ENCODE measurements around the gene TTC27. TPM values are rescaled to one million over a fixed set of nuclear protein-coding genes. Genes with fewer than 3 reads are reported as not detected.
"Not testable (repeated sequence)": the region's sequence is repeated elsewhere in the genome, so short reads cannot be mapped to it uniquely, and the experiment has no call there.

The TTC27 gene
- total and polyA plus RNA-seq, 2 experiments from 2014 or later = 12.6 to 13.7 TPM

GRCh38 chr2:32844253-32844652 is 216.4 kb downstream of the TTC27 start:
- Histone ChIP-seq H3K9ac (no peak overlapping the region), H3K36me3 (ENCODE audit: low read depth) (no peaks in the 10 kb centered on the region), H3K9me3 (ENCODE audit: low read depth) (no peaks in the 10 kb centered on the region), H3K27ac (no peak overlapping the region), H3K27me3 (replicated peaks; ENCODE audit: insufficient read depth) (no peaks in the 10 kb centered on the region; the same call in none of the 2 replicates), H3F3A (ENCODE audit: insufficient read depth) (no peaks in the 10 kb centered on the region), H3K4me3 (no peak overlapping the region), H3K9me2 (ENCODE audit: insufficient read depth) (no peaks in the 10 kb centered on the region), H3K4me1 (ENCODE audit: insufficient read depth) (no peaks in the 10 kb centered on the region), H3K79me2 (ENCODE audit: insufficient read depth) (no peaks in the 10 kb centered on the region), H2AFZ (no peak overlapping the region), H3K4me2 (ENCODE audit: unreplicated experiment) (no peak overlapping the region), H4K20me1 (ENCODE audit: insufficient read depth) (no peaks in the 10 kb centered on the region)
- in situ Hi-C loops (cut with MboI) = no loop called here
- DNase-seq = no peak
- 56 to 60% methylated on average over 4 of the region's 4 CpGs for WGBS, 2 experiments (ENCODE audit: low coverage in 1 of 2, low lambda C conversion rate in 2 of 2, missing lambda C conversion rate in 2 of 2)
- TF ChIP-seq EZH2 (IDR thresholded peaks at IDR 0.05; ENCODE audit: insufficient read depth, poor library complexity, severe bottlenecking) (no peak), EZH2phosphoT487 (IDR thresholded peaks at IDR 0.05; ENCODE audit: insufficient read depth, low read depth) (no peak)

DNA sequence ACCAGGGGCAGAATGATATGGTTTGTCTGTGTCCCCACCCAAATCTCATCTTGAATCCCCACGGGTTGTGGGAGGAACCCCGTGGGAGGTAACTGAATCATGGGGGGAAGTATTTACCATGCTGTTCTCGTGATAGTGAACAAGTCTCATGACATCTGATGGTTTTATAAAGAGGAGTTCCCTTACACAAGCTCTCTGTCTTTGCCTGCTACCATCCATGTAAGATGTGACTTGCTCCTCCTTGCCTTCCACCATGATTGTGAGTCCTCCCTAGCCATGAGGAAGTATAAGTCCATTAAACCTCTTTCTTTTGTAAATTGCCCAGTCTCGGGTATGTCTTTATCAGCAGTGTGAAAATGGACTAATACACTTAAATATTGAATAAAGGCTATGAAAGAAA is 218.4 kb downstream of the TTC27 start:
- H3K4me2 ChIP-seq (ENCODE audit: unreplicated experiment); H3K9me3 ChIP-seq (ENCODE audit: low read depth); H3K4me1 ChIP-seq (ENCODE audit: insufficient read depth); H3F3A ChIP-seq (ENCODE audit: insufficient read depth); H3K27ac ChIP-seq; H3K79me2 ChIP-seq (ENCODE audit: insufficient read depth); in situ Hi-C loops (cut with MboI); H3K9me2 ChIP-seq (ENCODE audit: insufficient read depth); H2AFZ ChIP-seq; H3K4me3 ChIP-seq; H3K27me3 ChIP-seq (replicated peaks; ENCODE audit: insufficient read depth); H3K9ac ChIP-seq; DNase-seq; H4K20me1 ChIP-seq (ENCODE audit: insufficient read depth); H3K36me3 ChIP-seq (ENCODE audit: low read depth): not testable (repeated sequence)
- 34 to 37% methylated on average over 4 of the region's 4 CpGs for WGBS, 2 experiments (ENCODE audit: low coverage in 1 of 2, low lambda C conversion rate in 2 of 2, missing lambda C conversion rate in 2 of 2)

- H3K9me3 ChIP-seq (ENCODE audit: low read depth) = no peaks in the 10 kb centered on the region
- H3K27ac ChIP-seq = no peak overlapping the region
- H3K4me3 ChIP-seq = no peak overlapping the region
- peaks cover 10% of the 10 kb centered on the region; the same call in 1 of the 2 replicates for H3F3A ChIP-seq (ENCODE audit: insufficient read depth)
- no peak overlapping the region for H3K9ac ChIP-seq
- in situ Hi-C loops (cut with MboI) = no loop called here
- H3K36me3 ChIP-seq (ENCODE audit: low read depth) = no peaks in the 10 kb centered on the region
- H3K4me1 ChIP-seq (ENCODE audit: insufficient read depth) = peaks cover 6% of the 10 kb centered on the region; the same call in 1 of the 2 replicates
- H3K27me3 ChIP-seq (replicated peaks; ENCODE audit: insufficient read depth) = no peaks in the 10 kb centered on the region; the same call in none of the 2 replicates
- no peaks in the 10 kb centered on the region for H3K9me2 ChIP-seq (ENCODE audit: insufficient read depth)
- no peak for TF ChIP-seq EZH2phosphoT487 (IDR thresholded peaks at IDR 0.05; ENCODE audit: insufficient read depth, low read depth)
- TF ChIP-seq EZH2 (IDR thresholded peaks at IDR 0.05; ENCODE audit: insufficient read depth, poor library complexity, severe bottlenecking) = no peak
- H4K20me1 ChIP-seq (ENCODE audit: insufficient read depth) = no peaks in the 10 kb centered on the region
- no peak for DNase-seq
- no peaks in the 10 kb centered on the region for H3K79me2 ChIP-seq (ENCODE audit: insufficient read depth)
- no peak overlapping the region for H3K4me2 ChIP-seq (ENCODE audit: unreplicated experiment)
- H2AFZ ChIP-seq = no peak overlapping the region
Observed at GRCh38 chr2:32847734-32848133, 219.9 kb downstream of the TTC27 start.

DNA sequence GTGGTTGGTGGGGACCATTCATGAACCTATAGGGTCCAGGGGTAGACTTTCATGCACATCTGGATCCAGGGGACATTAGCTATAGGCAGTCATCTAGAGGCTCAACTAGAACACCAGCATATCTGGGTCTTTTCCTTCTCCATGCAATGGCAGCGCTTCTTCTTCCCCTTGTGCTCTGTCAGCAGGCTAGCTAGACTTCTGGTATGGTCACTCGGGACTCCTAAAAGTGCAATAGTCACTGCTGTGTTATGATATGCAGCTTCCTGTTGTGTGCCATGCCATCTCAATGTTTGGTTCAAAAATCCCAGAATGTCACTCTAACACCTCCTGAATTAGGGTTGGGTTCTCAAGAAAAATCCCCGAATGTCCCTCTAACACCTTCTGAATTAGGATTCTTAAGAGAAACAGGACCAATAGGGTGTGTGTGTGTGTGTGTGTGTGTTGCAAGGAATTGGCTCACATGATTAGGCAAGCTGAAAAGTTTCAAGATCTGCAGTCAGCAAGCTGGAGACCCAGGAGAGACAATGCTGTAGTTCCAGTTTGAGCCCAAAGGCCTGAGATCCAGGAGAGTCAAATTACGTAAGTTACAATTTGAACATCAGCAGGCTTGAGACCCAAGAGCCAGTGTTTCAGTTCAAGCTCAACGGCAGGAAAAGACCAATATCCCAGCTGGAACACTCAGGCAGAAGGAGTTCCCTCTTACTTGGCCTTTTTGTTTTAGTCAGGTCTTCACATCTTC is 221.8 kb downstream of the TTC27 start:
- no peak for DNase-seq
- no peaks in the 10 kb centered on the region for H3K9me2 ChIP-seq (ENCODE audit: insufficient read depth)

More for the DNA sequence above, 221.8 kb downstream of the TTC27 start:
- H3F3A ChIP-seq (ENCODE audit: insufficient read depth) = peaks cover 10% of the 10 kb centered on the region; the same call in 1 of the 2 replicates
- H2AFZ ChIP-seq = no peak overlapping the region
- 76 to 79% methylated on average over 5 of the region's 5 CpGs for WGBS, 2 experiments (ENCODE audit: low coverage in 1 of 2, low lambda C conversion rate in 2 of 2, missing lambda C conversion rate in 2 of 2)
- no peak overlapping the region for H3K4me2 ChIP-seq (ENCODE audit: unreplicated experiment)
- no peak overlapping the region for H3K27ac ChIP-seq
- H3K9ac ChIP-seq = no peak overlapping the region
- H3K27me3 ChIP-seq (replicated peaks; ENCODE audit: insufficient read depth) = no peaks in the 10 kb centered on the region; the same call in 1 of the 2 replicates
- in situ Hi-C loops (cut with MboI) = no loop called here
- TF ChIP-seq EZH2phosphoT487 (IDR thresholded peaks at IDR 0.05; ENCODE audit: insufficient read depth, low read depth) = no peak
- TF ChIP-seq EZH2 (IDR thresholded peaks at IDR 0.05; ENCODE audit: insufficient read depth, poor library complexity, severe bottlenecking) = no peak
- no peaks in the 10 kb centered on the region for H3K36me3 ChIP-seq (ENCODE audit: low read depth)
- no peaks in the 10 kb centered on the region for H4K20me1 ChIP-seq (ENCODE audit: insufficient read depth)
- no peaks in the 10 kb centered on the region for H3K79me2 ChIP-seq (ENCODE audit: insufficient read depth)
- H3K9me3 ChIP-seq (ENCODE audit: low read depth) = no peaks in the 10 kb centered on the region
- no peak overlapping the region for H3K4me3 ChIP-seq
- peaks cover 6% of the 10 kb centered on the region; the same call in 1 of the 2 replicates for H3K4me1 ChIP-seq (ENCODE audit: insufficient read depth)
